GM12875 (cell line): ENCODE measurements around the gene P4HB.
"Not testable (repeated sequence)": the region's sequence is repeated elsewhere in the genome, so short reads cannot be mapped to it uniquely, and the experiment has no call there.

Experiments
- H3K4me3 ChIP-seq: one replicate; pipeline ENCODE4 v1.5.1; 2011; ENCODE audit warnings: low read depth, low read length, control low read depth
- TF ChIP-seq, protein P1 (sequence below): IDR thresholded peaks from 2 replicates; pipeline ENCODE4 v1.5.1; 2011; ENCODE audit warnings: low read depth, mild to moderate bottlenecking, control low read depth, inconsistent platforms, low read length, moderate library complexity, borderline replicate concordance; ENCODE audit not compliant: insufficient read depth

The P4HB gene

DNA sequence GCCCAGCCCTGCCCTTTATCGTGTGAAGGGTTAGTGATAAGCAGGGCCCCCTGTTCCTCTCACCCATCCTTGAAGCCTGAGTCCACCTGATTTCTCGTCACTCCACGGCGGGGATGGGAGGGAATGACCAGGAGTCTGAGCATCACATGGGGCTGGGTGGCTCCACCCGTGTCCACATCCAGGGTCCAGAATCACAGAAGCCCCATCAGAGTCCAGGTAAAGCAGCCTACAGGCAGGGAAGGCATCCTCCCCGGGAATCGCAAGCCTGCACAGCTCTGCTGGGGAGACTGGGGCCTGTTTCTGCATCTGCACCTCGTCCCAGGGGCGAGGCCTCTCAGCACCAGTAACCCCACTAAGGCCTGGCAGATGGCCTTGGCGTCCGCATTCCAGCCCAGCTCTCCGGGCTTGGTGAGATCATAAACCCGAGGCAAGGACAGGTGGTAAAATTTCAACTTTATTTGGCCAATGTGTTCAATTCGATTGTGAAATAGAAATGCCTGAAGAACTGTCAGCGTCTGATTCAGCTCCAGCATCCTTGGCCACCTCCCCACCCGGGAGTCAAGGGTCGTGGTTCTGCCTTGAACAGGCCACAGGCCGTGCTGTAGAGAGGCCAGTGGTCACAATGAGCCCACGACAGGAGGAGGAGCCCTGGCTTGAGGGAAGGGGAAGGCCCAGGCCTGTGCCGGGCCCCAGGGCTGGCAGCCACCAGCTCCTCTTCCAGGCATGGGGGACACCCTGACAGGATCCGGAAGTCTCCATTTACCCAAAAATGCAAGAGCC lies 17.4 kb downstream of the P4HB start:
- H3K4me3 ChIP-seq = no peak overlapping the region
- TF ChIP-seq, protein P1, sequence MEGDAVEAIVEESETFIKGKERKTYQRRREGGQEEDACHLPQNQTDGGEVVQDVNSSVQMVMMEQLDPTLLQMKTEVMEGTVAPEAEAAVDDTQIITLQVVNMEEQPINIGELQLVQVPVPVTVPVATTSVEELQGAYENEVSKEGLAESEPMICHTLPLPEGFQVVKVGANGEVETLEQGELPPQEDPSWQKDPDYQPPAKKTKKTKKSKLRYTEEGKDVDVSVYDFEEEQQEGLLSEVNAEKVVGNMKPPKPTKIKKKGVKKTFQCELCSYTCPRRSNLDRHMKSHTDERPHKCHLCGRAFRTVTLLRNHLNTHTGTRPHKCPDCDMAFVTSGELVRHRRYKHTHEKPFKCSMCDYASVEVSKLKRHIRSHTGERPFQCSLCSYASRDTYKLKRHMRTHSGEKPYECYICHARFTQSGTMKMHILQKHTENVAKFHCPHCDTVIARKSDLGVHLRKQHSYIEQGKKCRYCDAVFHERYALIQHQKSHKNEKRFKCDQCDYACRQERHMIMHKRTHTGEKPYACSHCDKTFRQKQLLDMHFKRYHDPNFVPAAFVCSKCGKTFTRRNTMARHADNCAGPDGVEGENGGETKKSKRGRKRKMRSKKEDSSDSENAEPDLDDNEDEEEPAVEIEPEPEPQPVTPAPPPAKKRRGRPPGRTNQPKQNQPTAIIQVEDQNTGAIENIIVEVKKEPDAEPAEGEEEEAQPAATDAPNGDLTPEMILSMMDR = no peak

DNA sequence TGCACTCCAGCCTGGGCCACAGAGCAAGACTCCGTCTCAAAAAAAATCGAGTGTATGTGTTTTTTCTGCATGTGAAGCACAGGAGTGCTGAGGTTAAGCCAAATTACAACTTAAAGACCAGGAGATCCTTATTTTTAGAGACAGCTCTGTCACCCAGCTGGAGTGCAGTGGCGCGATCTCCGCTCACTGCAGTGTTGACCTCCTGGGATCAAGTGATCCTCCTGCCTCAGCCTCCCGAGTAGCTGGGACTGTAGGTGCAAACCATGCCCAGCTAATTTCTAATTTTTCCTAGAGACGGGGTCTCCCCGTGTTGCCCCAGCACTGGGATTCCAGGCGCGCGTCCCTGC lies 18.0 kb downstream of the P4HB start:
- TF ChIP-seq, protein P1 = no peak
- no peak overlapping the region for H3K4me3 ChIP-seq

DNA sequence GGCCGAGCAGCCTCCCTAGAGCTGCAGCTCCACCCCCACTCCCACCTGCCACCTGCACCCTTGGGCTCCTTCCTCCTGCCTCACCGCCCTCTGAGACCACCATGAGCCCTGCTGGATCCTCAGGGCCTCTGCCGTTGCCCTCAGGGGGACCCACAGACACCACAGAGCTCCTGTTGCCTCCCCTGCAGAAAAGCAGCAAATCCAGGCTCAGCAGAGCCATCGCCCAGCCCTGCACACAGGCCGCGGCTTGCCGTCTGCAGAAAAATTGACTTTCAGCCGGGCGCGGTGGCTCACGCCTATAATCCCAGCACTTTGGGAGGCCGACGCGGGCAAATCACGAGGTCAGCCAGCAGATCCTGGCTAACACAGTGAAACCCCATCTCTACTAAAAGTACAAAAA lies 18.5 kb downstream of the P4HB start:
- TF ChIP-seq, protein P1 = no peak
- no peak overlapping the region for H3K4me3 ChIP-seq

DNA sequence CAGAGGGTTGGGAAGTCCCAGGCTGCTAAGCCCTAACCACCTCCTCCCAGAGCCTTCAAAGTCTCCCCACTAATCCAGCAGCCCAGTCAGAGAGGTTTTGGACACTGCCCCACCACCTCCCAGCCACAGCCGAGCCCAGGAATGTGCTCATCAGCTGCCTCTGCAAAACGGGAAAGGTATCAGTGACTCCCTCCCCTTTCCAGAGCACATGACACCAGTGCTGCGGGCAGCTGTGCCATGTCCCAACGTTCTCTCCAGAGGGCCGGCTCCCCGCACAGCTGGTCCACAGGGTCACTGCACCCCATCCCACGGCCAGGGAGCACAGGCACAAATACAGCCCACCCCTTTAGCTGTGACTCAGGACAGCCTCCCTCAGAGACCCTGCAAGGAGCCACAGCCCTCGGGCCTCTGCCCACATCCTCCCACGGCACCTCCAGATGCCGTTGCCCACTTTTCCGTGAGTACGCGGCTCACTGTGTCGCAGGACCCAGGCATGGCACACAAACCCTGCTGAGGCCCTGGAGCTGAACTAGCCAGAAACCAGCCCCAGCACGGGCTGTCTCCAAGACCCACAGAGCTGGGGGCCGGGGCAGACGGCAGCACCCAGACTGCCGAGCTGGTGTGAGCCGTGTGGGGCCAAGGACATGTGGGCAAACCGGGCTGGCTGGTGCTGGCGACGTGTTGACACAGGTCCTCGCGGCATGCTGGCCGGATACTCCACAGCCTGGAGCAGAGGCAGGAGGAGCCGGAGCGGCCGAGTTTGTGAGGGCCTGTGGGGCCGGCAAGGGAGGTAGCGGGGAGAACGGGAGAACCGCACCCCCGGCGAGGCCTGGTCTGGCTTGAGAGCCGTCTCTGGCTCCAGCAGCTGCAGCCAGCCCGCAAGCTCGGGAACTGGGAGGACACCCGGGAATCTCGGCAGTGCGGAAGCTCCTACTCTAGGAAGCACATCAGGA lies 19.2 kb downstream of the P4HB start:
- no peak overlapping the region for H3K4me3 ChIP-seq
- TF ChIP-seq, protein P1 = no peak

DNA sequence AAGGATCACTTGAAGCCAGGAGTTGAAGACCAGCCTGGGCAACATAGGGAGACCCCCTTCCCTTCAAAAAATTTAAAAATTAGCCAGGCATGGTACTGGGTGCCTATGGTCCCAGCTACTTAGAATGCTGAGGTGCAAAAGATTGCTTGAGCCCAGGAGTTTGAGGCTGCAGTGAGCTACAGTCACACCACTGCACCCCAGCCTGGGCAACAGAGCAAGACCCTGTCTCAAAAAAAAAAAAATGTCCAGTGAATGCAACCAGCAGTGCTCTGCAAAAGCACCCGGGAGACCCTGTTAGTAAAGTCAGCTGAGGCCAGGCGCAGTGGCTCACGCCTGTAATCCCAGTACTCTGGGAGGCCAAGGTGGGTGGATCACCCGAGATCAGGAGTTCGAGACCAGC lies 20.3 kb downstream of the P4HB start:
- not testable (repeated sequence) for H3K4me3 ChIP-seq

DNA sequence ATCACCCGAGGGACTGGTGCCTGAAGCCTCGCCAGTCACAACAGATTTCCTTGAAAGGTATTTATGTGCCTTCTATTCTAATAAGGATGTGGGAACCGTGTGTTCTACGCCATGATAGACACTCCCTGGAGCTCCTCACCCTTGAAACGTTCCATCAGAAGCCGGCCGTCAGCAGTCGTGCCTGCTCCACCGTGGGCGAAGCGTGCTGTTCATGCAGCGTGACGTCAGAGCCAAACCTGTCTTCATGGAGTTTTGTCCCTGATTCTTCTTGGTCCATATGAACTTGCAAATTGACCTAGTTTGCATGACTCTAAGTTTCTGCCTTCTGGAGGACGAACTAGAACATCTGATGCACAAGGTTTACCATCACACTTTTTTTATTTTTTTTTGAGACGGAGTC lies 21.0 kb downstream of the P4HB start:
- TF ChIP-seq, protein P1 = no peak
- no peak overlapping the region for H3K4me3 ChIP-seq

DNA sequence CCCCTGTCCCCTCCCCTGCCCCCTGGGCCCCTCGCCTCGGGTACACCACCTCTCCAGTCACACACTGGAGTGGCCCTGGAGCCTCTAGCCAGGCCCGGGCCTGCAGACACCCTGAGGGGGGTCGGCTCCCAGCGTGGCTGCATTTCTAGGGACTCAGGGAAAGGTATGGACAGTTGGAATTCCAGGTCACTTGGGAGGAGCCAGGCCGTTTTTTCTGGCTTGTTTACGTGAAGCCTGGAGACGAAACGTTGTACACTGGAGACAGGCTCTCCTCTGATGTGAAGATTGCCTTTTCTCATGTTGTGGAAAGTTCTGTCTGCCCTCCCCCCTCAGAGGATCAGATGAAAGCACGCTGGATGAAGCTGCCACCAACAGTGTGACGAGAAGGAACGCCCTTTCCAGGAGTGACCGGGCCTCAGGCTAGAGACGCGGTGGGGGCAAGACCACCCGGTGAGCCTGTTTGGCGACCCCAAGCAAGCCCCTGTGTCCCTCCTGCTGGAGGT lies 21.5 kb downstream of the P4HB start:
- TF ChIP-seq, protein P1 = no peak
- no peak overlapping the region for H3K4me3 ChIP-seq
